LoVo (cell line): ENCODE measurements around the gene KDM6A.
A peak's percentile ranks its signal among the peaks of the same experiment; 100 is the strongest.
"Not testable (repeated sequence)": the region's sequence is repeated elsewhere in the genome, so short reads cannot be mapped to it uniquely, and the experiment has no call there.

Source experiments
- DNase-seq: peaks from one replicate; pipeline ENCODE4 v3.0.0-alpha.2; 2016; ENCODE audit warnings: low spot score

KDM6A gene

DNA sequence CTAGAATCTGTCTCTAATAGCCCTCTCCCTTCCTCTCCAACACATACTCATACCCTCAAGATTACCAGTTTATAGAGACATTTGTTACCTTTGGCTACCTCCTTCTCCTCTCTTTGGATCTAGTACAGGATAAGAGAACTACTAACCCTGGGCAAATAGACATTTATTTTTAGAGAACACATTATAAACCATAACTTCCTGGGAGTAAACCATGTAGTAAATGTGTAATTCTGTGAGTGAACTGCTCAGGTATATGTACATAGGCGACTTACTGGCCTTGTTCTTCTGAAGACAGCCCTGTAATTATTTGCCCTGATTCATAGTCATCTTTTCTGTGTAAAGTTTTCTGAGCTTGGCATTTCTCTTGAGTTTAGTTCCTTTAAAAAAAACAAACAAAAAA is 94.2 kb downstream of the KDM6A start:
- no peak for DNase-seq

DNA sequence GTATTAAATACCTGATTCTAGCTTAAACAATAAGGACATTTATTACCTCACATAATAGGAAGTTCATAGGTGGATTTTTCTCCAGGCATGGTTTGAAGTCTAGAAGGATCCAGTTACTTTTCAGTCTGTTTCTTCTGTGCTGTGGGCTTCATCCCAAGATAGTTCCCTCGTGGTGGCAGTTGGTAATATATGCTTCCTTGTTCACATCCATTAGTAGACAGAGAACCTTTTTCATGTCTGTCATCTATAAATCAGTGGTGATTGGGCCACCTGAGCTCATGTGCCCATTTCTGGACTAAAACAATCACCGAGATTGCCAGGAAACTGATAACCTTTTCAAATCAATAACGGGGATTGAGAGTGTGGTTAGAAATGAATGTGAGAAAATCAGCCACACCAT is 97.7 kb downstream of the KDM6A start:
- no peak for DNase-seq

DNA sequence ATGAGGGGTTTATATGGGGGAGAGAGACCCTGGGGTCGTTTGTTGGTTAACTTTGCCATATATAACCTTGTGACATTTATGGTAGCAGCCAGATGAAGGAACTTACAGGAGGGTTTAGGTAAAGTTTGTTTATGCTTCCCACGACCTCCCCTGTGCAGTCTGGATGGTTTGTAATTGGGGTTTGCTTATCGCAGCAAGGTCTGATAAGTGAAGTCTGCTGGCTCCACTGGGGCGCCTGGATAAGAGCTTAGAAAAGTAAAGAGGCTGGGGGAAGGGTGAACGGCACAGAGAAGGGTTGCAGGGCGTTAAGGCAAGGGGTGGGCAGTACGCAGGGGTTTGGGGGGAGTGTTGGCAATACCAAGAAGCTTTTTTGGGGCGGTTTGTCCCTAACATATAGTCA is 98.7 kb downstream of the KDM6A start:
- DNase-seq: no peak

DNA sequence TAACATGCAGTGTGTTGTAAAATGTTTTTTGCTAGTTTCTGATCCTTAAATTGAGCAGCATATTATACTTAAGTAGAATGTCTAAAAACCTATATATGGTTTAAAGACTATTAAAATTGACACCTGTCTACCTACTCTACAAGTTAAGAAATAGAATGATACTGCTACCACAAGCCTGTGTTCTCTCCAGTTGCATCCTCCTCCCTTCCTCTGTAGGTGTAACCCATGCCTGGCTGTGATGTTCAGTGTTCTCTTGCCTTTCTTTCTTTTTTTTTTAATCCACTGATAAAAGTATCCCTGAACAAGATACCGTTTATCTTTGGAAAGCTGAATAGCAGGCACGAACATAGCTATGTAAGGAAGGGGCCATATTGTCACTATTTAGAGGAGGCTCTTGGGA is 99.1 kb downstream of the KDM6A start:
- no peak for DNase-seq

DNA sequence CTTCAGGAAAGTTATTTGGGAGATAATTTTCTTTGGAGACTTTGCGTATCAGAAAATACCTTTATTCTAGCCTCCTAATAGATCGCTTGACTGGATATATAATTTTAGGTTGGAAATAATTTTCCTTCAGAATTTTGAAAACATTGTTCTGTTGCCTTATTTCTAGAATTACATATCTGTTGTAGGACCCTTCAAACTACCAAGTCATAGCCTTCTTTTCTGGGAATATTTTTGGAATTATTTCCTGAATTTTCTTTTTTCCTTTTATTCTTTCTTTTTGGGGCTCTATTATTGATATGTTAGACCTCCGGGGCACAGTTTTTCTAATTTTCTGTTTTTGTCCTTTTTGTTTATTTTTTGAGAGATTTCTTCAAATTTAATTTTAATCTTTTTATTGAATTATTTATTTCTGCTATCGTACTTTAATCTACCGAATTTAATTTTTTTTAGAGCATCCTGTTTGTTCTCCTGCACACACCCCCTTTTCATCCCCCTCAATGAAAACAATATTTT is 100.5 kb downstream of the KDM6A start:
- DNase-seq: no peak

DNA sequence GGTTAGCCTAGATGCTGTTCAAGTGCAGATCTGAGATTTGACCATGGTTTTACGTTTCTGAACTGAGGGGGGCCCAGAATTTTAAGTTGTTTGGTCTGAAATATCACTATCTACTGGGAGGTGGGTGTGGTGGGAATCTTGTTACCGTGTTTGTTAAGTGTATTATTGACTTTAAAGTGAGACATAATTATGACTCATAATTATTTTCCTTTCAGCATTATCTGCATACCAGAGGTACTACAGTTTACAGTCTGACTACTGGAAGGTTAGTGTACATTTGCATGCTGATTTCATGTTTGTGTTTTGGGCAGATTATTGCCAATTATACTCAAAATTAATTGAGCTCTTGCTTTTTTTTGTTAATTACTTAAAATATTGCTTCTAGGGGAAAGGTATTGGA is 101.5 kb downstream of the KDM6A start:
- peak; percentile 26 for DNase-seq

DNA sequence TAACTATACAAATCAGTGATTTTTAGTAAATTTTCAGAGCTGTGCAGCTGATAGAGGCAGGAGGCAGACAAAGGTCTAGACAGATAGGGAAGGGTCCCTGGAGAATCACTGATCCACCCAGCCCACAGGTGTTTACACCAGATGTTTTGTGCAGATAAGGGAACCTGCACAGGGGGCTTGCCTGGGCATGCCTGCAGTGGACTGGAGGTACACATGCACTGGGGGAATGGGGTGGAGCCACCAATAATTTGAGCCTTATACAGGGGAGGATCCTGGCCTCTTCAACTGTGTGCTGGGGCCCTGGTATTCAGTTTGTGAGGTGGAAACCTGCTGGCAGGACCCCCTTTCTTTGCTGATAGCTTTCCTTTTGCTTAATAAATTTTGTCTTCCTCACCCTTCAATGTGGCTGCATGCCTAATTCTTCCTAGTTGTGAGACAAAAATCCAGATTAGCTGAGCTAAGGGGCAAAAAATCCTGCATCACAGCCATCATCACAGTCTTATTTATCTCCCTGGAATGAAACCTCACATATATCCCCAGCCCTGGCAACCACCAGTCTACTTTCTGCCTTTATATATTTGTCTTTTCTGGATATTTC is 102.8 kb downstream of the KDM6A start:
- DNase-seq: no peak

DNA sequence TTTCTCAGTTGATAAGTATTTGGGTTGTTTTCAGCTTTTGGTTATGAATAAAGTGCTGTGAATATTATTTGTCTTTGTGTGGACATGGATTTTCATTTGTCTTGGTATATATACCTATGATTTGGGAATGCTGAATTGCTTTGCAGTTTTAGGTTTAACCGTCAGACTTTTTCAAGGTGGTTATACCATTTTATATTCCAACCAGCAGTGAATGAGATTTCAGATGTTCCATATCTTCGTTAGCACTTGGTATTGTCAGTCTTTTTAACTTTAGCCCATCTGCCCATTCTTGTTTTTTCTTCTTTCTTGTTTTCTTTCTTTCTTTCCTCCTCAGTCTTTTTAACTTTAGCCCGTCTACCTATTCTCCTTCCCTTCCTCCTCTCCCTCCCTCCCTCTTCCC is 106.0 kb downstream of the KDM6A start:
- DNase-seq: no peak

DNA sequence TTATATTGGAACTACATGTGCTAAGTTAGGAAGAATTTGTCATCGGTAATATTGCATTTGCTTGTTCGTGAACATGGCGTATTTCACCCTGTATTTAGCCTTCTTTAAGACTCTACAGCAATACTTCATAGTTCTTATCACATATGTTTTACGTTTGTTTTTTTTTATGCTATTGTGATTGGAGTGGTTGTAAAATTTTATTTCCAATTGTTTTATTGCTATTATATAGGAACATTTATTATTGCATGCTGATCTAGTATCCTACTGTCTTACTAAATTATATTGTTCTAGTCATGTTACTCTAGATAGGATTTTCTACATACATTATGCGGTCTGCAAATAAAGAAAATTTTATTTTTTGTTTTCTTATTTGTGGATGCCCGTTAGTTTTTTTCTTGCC is 107.4 kb downstream of the KDM6A start:
- DNase-seq: no peak

DNA sequence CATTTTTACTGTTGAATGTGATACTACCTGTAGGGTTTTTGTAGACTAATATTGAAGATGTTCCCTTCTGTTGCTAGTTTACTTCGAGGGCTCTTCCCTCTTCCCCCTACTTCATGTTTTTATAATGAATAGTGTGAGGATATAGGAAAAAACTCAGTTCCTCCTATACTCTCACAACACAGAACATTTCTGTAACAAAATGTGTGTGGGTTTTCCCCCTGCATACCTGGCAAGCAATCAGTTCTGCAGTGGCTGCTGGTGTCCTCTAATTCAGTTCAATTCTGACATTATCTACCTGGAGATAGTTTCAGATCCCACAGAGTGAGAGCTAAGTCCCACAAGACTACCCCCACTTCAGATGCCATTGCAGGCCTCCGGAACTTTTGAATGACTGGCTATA is 107.9 kb downstream of the KDM6A start:
- DNase-seq: no peak

DNA sequence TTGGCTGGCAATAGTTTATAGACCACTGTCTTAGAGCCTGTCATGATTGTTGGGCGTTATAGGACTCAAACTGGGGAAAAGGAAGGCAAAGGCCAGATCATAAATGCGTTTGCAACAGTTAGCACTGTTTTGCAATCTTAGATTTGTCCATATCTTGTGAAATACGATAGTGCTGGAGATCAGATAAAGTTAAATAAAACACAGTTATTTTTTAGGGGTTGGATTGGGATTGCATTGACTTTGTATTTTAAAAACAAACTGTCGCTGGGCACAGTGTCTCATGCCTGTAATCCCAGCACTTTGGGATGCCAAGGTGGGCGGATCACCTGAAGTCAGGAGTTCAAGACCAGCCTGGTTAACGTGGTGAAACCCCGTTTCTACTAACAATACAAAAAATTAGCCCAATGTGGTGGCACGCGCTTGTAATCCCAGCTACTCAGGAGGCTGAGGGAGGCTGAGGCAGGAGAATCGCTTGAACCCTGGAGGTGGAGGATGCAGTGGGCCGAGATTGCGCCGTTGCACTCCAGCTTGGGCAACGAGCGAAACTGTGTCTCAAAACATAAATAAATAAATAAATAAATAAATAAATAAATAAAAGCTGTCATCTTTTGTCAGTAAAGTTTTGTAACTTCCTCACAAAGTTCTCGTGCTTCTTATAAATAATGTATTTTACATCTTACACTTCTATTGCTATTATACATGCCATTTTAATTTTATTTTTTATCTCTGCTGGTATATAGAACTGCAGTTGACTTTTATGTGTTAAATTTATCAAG is 117.2 kb downstream of the KDM6A start:
- DNase-seq: no peak

DNA sequence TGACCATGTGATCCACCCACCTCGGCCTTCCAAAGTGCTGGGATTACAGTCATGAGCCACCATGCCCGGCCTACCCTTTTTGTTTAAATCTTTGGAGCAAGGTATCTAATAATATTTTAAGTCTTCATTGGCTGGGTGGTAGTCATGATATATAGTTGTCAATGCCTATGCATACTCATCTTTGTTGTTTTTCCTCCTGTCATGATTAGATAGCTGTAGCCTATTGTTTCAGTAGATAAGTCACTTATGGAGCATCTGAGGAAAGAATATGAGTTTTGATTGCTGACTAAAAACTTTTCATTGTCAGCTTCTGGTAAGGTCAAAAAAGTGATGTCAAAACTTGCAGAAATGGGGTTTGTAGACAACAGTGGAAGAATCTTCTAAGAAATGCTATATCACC is 119.8 kb downstream of the KDM6A start:
- no peak for DNase-seq

DNA sequence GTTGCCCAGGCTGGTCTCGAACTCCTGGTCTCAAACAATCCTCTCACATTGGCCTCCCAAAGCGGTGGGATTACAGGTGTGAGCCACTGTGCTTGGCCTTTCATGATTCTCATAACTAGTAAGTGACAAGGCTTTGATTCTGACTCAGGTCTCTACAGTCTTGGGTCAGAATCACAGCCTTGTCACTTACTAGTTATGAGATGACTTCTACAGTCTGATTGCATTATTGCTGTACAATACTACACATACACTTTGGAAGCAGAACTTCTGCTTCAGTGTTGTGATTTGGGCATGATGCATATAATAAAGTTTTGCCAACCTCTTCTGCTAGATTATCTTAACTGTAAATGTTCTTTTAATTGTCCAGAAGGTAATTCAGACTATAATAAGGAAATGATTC is 123.3 kb downstream of the KDM6A start:
- no peak for DNase-seq

DNA sequence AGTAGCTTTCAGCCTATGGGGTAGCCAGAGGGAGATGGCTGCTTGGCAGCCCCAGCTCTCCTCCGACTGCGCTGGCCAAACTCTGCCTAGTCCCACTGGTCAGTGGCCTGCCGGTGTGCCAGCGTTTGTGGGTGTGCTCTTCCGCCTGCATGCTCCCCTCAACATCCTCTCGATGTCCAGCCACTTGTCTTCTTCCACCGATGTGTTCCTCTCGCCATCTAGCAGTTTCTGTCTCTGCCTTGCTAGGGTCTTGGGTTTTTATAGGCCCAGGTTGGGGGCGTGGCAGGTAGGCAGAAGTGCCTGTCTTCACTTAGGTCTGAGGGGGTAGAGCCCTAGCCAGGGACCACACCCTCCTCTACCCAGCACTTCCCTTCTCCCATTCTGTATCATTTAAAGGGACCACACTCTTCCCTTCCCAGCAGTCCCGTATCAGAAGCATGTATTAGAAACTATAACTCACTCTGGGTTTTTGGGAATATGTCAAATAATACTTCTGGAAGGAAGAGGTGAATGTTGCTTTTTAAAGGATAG is 124.4 kb downstream of the KDM6A start:
- DNase-seq: no peak

DNA sequence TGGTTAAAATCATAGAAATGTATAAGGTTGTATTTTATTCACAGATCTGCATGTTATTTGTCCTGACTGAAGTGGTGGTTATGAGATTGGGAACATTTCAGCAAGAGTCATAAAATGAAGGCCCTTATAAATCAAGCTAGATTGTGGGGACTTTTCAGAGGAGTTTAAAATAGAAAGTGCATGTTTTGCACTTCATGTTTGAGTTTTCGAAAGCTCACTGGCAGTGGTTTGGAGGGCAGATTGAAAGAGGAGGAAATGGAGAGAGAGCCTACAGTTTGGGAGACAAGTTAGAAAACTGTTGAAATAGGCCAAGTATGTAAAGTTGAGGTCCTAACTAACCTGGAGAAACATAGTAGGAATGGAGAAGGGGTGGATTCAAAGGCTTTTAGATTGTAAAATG is 124.9 kb downstream of the KDM6A start:
- DNase-seq: no peak

DNA sequence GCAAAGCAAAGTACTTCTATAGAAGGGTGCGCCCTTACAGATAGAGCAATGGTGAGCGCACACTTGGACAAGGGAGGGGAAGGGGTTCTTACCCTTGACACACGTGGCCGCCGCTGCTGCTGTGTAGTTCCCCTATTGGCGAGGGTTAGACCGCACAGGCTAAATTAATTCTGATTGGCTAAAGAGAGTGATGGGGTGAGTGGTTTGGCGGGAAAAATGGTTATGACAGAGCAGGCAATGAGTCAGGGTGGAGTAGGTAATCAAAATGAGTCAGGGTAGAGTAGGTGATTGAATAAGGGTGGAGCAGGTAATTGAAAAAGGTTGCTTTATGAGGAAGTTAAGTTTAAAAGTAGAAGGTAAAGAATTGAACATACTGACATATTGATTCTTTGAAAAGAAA is 126.2 kb downstream of the KDM6A start:
- DNase-seq: not testable (repeated sequence)

DNA sequence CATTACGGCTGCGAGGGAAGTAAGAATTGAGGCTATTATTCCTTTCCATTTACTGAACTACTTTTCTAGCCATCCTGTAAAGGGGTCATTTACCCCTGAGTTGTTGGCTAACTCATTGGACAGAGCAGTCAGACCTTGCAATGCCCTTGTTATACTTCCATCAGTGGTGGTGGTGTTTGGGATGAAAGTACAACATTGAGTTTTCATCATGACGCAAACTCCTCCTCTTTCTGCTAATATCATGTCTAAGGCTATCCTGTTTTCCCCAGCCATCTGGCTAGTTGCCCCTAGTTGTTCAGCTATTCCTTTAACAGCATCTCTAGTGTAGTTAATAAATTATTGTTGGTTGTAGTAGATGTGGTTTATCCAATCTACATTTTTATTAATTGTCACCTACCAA is 126.9 kb downstream of the KDM6A start:
- DNase-seq: not testable (repeated sequence)

DNA sequence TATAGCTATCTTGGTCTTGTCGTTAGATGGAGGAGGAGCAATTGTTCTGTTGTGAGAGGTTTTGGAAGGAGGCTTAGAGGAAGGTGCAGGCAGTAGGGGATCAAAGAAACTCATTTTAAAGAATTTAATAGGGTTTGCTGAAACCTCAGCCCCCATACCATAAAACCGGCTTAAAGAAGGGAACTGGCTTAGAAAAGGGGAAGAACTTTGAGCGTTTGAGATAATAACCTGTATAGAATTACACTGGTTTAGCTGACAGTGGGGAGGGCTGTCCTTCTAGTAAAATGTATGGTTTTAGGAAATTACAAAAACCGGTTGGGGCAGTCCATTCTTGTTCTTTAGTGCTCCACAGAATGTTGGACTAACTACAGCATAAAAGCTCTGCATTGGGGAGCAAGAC is 128.1 kb downstream of the KDM6A start:
- no peak for DNase-seq

DNA sequence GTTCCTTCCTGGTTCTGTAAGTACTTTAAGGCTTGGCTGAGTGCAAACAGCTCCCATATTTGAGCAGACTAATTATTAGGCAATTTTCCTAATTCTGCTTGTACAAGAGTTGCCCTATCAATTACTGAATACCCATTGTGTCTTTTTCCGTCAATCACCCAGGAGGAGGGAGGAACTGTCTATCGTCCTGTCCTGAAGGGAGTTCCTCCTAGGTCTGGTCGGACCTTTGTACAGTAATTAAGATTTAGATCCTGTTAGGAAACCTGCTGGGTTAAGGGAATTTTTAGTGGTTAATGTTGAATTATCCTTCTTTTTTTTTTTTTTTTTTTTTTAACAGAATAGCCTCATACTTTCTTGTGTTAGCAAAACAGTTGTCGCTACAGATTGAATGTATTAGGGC is 130.1 kb downstream of the KDM6A start:
- no peak for DNase-seq

DNA sequence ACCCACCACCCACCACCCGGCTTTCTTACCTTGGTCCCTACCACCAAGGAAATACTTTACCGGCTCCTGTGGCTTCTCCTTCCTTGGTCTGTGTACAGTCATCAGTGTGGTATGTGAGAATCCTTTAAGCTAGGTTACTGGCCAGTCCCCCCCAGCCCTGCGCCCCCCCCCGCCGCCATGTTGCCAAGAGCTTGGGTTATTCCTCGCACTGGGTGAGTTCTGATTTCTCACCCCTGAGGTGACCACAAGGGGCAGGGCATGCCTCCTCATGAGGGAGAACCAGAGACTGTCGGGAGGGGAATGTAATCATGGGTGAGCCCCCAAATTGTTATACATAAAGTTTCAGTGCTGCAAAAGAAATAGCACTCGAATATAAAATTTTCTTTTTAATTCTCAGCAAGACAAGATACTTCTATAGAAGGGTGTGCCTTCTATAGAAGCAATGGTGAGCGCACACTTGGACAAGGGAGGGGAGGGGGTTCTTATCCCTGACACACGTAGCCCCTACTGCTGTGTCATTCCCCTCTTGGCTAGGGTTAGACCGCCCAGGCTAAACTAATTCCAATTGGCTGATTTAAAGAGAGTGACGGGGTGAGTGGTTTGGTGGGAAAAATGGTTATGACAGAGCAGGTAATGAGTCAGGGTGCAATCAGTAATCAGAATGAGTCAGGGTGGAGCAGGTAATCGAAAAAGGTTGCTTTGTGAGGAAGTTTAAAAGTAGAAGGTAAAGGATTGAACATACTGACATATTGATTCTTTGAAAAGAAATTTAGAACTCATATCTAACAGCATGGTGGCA is 133.2 kb downstream of the KDM6A start:
- no peak for DNase-seq

DNA sequence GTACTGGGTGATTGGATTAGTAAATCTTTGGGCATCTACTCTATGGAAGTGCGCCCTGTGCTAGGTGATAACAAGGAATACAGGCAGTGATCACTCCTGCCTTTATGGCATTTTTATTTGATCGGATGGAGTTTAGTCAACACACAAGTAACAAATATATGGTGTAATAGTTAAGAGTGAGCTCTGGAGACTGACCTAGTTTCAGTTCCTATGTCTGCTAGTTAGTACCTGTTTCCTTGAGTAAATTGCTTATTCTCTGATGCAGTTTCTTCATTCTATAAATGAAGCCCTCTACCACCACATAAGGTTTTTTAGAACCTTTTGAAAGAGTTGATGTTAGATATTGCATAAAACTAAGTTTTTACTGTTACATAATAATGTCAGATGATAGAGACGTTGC is 134.6 kb downstream of the KDM6A start:
- DNase-seq: no peak

DNA sequence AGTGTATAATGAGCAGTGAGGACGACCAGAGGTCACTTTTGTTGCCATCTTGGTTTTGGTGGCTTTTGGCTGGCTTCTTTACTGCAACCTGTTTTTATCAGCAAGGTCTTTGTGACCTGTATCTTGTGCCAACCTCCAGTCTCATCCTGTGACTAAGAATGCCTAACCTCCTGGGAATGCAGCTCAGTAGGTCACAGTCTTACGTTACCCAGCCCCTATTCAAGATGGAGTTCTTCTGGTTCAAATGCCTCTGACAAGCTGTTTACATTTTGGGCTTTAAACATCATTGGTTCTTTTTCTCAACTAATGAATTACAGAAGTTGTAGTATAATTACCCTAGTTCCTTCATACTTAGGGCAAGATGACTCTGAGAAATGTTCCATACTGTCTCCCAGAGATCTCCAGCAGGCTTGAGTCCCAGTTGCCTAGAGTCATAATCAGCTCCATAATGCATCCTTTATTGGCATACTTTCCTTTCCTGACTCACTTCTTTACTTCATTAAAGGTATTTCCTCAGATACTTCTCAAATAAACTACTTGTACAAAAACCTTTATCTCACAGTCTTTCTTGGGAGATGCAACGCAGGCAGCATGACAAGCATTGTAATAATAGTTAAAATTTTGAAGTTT is 136.5 kb downstream of the KDM6A start:
- no peak for DNase-seq
